Activated naive CD4-positive, alpha-beta T cell treated with Interleukin-2 at 50 U/mL for 16 hours (primary cell): ENCODE measurements around the gene SERPINA6.
"Not testable (repeated sequence)": the region's sequence is repeated elsewhere in the genome, so short reads cannot be mapped to it uniquely, and the experiment has no call there.

ENCODE experiments used
- DNase-seq: peaks from one replicate; pipeline ENCODE4 v3.0.0-alpha.2; 2020

The SERPINA6 gene

DNA sequence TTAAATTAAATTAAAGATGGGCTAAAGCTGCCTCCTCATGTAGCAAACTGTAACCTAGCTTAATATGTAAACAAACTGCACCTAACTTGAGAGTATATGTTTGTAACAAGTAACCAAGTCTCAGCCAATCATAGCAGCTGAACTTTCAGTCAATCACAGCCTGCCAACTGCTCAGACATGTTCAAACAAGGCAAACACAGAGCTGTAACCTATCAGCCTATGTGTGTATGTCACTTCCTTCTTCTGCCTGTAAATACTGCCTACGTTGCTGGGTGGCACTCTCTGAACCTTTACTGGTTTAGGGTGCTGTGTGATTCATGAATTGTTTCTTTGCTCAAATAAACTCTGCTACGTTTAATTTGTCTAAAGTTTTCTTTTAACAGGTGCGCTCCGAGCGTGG lies 2.9 kb downstream of the SERPINA6 start:
- DNase-seq = no peak

DNA sequence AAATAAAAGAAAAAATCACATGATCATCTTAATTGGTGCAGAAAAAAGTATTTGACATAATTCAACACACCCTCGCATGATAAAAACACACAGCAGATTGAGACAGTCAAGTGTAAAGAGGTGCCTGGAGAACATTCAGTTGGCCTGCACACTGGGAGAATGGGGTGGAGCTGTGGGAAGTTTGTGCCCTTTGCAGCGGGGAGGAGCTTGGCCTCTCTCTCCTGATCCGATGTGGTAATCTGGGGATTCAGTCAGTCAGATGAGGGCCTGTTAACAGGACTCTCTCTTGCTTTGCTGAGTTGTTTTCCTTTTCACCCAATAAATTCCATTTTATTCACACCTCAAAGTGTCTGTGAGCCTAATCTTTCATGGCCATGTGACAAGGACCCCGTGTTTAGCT lies 5.9 kb downstream of the SERPINA6 start:
- DNase-seq = no peak

DNA sequence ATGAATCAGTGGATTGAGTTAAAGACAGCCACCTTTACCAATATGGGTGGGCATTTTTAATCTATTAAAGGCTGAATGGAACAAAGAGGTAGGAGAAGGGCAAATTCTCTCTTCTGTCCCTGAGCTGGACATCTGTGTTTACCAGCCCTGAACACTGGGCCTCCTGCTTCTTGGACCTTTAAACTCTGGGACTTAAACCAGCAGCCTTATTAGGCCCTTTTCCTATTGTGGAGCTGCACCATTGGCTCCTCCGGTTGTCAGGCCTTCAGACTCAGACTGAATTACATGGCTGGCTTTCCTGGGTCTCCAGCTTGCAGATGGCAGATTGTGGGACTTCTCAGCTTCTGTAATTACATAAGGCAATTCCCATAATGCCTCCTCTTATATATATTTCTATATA lies 6.4 kb downstream of the SERPINA6 start:
- no peak for DNase-seq

DNA sequence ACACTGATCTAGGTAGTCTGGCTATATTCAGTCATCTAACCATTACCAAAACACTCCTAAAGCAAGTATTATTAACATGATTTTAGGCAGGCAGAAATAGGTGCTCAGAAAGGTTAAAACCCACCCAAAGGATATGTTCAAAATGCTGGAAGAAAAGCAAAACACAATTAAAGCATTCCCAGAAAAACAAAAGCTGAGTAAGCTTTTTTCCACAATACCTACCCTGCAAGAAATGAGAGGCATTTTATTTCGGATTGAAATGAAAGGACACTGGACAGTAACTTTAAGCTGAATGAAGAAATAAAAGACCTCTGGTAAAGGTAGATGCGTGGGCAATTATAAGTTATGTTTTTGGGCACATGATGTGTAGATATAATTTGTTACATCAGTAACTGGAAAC lies 8.2 kb downstream of the SERPINA6 start:
- no peak for DNase-seq

DNA sequence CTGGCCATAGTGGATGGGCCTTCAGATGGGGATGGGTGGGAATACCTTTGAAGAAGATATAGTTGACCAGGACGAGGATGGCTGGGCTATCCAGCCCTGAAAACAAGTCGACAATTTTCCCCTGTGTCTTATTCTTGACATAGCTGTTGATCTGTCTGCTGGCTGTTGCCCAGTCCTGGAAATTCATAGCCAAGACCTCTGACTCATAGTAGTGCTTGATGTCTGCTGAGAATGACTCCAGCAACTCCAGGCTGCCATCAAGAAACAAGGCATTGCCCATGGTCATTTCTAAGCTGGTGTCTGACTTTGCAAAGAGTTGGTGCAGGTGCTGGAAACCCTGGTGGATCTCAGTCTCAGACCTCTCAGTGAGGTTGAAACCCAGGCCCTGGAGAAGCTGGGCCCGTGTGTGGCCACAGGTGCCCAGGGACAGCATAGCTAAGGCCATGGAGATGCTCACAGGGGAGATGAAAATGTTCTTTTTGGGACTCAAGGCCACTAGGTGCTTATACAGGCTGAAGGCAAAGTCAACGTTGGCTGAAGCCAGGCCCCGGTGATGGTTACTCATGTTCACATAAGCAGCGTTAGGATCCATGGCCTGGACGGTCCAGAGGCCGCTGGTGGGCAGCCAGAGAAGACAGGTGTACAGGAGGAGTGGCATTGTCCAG lies 9.0 kb downstream of the SERPINA6 start:
- no peak for DNase-seq

DNA sequence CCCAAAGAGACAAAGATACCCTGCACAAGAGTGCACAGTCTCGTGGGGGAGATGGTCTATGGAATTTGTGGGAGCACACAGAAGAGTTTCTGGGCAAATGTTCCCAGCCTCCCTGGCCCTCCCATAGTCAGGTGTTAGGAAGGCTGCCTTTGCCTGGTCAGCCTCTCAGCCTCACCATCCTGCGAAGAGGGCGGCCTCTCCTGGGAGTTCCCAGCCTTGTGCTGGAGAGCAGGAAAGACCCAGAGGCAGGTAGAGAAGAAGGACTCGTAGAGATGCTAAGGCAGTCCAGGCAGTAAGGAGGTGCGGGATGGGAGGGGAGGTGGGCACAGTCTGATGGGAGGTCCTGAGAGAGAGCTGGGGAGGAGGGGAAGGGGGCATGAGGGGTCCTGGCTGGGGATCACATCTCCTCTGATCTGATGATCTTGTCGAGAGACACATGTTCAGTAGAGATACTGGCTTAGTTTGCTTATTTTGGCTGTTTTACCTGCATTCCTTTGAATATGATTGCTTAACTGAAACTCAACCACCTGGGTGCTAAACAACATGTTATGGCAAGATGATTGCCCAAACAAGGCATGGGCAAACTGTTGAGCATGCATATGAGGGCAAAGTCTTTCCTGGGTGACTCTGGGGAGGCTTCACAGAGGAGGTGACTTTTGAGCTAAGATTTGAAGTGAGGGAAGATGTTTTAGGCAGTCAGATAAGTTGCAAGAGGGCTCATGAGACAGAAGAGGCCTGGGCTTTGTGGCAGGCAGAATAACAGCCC lies 10.5 kb downstream of the SERPINA6 start:
- DNase-seq = no peak

DNA sequence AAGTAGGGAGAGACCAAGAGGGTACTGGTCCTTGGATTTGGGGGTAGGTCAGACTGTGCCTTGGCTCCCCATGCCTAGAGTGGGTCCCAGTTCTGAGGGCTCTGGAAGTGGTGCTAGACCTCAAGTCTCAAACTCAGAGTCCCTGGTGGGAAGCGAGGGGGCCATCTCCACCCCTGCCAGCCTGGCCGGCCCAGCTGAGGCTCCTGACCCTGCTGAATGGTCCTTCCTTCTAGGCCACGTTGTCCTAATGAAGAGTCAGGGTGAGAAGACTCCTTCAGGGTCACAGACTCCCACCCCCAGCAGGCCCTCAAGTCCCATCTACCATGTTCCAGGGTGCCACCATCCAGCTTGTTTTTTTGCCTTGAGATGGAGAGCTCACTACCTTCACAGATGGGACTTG lies 12.9 kb downstream of the SERPINA6 start:
- DNase-seq = no peak

DNA sequence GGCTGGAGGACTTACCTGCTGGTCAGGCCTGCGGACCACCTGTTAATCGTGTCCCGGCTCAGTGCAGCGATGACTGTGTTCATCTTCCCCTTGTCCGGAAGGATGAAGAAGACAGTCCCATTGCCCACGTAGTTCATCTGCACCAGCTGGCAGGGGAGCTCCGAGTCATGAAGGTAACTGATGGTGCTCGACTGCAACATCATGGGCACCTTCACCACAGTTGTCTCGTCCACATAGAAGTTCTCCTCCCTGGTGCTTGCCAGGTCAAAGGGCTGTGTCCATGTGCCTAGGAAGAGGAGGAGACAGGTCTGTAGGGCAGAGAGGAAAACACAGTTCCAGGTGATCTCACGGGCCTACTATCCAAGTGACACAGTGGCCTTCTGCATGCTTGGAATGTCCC lies 13.4 kb downstream of the SERPINA6 start:
- DNase-seq = no peak

DNA sequence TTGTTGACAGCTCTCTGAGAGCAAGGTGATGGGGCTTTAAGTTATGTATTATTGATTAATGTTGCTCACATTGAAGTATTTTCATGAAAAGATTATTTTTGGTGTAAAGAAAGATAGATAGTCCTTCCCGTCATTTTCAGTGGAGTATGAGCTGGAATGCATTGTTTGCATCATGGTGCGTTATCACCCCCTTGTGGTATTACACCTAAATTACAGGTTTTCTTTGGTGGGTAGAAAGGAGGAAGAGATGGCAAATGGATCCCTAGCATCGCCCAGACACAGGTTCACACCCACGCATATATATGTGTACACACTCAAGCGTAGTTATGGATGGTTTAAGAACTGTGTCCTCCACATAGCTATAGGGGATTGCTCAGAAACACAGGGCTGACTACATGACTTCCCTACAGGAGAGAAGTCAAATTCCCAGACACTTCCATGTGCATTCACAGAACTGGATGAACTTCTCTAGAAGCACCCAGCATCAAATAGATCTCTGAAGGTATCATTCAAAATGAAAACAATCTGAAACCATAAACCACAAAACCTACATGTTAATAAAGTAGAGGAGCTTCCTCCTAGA lies 15.6 kb downstream of the SERPINA6 start:
- no peak for DNase-seq

DNA sequence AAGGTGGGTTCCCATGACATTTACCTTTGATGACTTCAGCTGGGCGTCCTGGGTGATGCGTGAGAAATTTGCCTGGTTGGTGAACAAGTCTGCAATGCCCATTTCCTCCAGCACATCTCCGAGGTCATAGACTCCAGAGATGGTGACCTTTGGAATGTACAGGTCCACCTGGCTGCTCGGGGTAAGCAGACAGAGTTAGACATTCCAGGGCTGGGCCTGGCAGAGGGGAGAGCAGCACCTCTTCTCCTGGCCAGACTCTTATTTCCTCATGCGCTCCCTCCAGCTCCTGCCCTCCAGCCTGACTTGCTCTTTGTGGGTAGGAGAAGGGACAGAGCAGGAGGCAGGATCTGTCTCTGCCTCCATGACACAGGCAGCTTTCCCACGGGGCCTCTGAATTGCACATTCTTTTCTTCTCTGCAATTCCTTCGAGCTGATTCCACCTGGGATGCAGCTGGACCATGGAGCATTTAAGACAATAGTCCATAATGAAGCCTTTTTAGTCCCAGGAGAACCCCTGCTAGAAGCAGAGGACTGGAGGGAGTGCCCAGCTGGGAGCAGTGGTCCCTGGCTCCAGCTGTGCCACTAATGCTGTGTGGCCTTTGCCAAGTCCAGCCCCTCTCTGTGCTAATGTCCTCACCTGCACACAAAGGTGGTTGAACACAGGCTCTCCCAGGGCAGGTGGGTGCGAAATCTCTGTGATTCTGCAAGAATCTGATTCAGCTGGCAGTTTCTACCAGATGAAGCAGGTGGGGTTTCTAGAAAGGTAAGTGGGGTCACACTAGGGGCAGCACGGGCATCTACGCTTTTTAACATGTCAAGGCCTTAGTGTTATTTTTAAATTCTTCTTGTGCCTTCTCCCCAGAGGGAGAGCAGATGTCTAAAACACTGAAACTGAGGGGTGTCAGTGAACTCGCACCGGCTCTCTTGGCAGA lies 16.8 kb downstream of the SERPINA6 start:
- no peak for DNase-seq

DNA sequence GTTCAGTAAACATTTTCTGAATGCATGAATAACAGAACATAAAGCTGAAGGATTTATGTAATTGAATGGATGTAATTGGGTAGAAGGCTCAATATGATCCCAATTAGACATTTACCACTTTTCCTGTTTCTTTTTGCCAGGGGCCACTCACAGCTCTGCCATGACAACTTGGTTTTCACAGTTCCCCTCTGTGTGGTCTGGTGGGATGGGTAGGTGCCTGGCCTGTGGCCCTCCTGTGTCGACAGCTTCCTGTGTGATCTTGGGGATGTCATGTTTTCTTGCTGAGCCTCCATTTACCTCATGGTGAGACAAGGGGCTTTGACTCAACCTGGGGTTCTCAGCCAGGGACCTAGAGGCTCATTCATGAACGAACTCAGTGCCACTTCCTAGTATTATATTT lies 17.5 kb downstream of the SERPINA6 start:
- DNase-seq = no peak

DNA sequence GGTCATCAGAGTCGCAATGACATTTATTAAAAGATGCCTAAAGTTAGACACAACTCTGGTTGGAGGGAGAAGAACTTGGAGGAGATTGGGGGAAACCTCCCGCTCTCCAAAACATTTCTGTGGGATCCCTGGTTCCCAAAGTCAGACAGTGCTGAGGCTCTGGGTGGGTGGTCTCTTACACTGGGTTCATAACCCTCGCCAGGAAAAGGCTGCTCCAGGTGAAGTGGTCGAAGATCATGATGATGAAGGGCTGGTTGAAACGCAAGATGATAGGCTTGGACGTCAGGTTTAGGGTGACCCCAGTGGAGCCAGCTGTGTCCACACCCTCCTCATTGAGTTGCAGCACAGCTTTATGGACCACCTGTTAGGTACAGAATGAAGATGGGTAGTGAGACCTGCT lies 18.9 kb downstream of the SERPINA6 start:
- no peak for DNase-seq

DNA sequence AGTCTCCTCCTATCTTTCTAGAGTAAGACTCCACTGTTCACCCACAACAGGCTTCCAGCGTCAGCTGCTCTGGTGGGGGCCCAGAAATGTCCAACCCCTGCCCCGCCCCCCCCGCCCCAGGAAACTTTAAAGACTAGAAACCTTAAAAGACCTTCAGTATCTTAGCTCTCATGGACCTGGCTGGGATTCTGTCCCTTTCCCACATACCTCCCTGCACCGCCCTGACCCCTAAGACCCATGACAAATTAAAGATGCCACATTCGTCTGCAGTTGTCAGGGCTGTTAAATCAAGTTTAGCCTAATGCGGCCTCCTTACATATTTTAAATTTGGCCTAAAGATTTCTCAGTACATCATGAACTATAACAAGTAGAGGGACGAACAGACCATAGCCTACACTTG lies 20.0 kb downstream of the SERPINA6 start:
- no peak for DNase-seq

DNA sequence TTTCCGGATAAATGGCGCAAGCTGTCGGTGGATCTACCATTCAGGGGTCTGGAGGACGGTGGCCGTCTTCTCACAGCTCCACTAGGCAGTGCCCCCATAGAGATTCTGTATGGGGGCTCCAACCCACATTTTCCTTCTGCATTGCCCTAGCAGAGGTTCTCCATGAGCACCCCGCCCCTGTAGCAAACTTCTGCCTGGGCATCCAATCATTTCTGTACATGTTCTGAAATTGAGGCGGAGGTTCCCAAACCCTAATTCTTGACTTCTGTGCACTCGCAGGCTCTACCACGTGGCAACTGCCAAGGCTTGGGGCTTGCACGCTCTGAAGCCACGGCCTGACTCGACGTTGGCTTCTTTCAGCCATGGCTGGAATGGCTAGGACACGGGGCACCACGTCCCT lies 25.0 kb downstream of the SERPINA6 start:
- DNase-seq = no peak

DNA sequence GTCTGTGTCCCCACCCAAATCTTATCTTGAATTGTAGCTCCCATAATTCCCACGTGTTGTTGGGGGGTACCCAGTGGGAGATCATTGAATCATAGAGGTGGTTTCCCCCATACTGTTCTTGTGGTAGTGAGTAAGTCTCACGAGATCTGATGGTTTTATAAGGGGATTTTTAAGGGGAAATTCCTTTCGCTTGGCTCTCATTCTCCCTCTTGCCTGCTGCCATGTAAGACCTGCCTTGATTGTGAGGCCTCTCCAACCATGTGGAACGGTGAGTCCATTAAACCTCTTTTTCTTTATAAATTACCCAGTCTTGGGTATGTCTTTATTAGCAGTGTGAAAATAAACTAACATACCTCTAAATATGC lies 27.0 kb downstream of the SERPINA6 start:
- DNase-seq = not testable (repeated sequence)

DNA sequence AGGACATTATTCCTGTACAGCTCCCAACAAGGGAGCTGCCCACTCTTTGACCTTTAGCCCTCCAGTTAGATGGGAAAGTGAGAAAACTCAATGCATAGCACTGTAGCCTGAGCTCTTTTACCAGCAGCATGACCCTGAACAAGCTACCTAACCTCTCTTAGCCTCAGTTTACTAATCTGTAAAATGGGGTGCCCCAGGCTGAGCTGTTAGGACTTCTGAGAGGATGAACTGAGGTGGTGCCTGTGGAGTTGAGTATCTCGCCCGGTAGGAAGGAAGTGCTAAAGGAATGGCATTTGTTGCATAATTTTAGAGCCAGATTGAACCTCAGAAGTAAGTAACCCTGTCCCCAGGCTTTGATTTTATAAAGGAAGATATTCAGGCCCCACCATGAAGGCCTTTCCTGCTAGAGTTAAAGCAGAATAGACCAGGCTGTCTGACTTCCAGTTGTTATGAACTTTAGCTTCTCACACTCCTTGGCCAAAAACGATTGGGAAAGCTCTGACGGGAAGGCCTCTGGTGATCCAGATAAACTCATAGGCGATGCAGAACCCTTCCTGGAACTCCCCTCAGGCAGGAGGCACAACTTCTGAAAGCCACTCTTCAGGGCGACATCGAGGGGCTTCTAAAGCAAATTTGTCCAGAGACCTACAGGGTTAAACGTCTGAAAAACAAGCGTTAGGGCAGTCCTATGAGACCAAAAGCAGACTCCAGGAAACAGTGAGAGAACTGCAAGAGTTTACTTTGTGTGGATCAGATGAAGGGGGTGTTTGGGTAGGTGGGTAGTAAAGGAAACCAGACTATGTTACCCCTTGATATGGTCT lies 27.6 kb downstream of the SERPINA6 start:
- DNase-seq = no peak

DNA sequence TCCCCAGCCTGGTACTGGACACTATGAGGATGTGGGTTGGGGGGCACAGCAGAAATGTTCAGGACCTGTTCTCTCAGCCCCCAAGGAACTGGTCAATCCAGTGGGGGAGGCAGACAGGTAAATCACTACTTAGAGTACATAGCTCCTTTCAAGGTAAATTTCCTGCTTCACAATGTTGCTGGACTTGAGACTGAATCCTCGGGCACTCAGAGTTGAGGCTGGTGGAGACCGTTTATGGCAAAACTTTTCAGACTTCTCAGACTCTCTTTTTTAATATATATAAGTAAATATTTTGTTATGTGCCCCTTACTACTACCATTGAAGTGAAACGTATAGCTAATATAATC lies 29.6 kb downstream of the SERPINA6 start:
- DNase-seq = no peak

DNA sequence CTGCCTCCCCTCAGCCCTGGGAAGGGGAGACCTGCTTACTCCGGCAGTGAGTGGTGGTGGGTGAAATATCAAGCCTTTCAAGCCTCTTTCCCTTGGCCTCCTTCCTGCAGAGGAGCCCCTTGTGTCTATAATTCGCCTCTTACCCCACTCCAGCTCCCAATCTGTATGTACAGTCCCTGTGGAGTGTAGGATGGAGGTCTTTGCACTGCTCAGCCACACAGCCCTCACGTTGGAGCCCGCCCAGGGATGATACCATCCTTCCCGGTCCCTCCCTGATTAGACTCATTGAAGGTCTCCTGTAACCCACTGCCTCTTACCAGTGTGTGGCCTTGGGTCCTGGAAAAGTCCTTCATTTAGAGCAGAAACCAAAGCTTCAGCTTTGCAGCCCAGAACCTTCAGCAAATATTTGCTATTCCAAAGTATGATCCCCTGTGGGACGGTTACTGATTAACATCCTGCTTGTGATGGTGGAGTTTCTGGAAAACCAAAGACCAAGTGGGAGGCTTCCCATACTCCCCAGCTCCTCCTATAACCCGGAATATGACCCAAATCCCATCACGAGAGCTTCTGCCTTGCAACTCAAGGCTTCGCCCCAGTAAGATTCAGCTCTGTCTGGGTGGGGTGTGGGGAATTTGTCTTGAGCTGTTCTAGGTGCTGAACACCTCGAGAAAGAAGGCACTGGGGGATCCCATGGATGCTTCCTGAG lies 30.1 kb downstream of the SERPINA6 start, which contains the start of gene SERPINA10:
Gene SERPINA10, minus strand, starts transcription at position 397 of the 706 bp plus-strand sequence. CDS start 2,675 bp downstream, outside the sequence.
- DNase-seq = no peak

DNA sequence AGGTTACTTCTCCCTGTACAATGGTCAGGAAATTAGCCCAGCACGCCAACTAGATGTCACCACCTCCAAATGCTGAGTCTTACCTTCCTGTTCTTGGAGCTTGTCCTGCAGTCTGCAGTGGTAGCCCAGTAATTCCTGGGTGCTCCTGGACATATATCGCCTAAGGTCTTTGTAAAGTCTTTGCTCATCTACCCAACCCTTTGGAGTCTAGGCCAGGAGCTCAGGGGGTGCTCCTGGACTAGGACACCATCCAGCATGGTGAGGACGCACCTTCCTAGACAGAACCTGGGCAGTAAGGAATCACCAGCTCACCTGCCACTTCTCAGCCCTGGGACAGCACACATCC lies 30.6 kb downstream of the SERPINA6 start:
- DNase-seq = no peak

DNA sequence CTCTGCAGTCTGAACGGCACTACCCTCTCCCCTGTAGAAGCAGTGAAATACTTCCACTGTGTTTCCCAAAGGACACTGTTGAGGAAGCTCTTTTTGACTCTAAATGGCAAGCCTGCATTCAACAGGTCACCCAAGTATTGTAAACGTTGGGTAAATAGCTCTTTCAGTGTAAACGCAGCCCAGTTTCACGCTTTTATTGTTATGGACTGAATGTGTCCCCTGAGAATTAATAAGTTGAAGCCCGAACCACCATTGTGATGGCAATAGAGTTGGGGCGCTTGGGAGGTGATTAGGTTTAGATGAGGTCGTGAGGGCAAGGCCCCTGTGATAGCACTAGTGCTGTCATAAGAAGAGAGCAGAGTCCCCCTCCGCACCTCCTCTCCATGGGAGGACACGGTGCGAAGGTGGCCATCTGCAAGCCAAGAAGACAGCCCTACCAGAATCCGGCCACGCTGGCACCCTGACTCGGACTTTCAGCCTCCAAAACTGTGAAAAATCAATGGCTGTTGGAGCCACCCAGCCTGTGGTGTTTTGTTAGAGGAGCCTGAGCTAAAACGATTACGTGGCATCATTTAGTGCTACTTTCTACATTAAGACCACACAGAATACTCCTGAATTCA lies 31.1 kb downstream of the SERPINA6 start:
- no peak for DNase-seq

DNA sequence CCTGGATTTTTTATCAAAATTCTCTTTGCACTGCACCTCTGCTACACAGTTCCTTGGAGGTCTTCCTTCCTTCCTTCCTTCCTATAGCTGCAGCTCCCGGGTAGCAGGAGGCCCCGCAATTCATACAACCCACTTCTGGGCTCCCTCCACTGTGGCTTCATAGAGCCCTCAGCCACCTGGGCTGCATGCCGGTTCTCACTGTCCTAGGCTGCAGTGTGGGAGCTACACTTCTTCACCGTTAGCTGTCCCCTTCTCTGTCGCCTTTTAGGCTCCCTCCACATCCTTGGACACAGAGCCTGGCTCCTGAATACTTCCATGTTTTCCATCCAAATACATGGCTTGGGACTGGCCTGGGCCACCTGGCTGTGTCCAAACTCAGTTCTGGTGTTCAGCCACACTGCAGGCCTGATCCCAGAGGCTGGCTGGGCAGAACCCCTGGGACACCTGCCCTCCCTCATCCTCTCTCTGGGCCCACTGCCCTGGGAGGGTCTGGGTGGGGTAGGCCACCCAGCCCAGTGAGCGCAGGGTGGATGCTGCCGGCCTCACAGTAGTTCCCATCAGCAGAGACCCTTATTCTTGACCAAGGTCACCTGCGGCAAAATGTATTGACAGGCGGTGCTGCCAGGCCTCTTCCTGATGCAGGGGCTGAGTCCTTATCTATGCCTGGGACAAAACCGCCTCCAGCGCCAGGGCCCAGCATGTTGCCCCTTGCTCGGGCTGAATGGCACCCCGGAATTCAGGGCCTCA lies 31.8 kb downstream of the SERPINA6 start:
- DNase-seq = no peak
